DLD1 (cell line): ENCODE results near the gene GRPEL2.
"Not testable (repeated sequence)": the region's sequence is repeated elsewhere in the genome, so short reads cannot be mapped to it uniquely, and the experiment has no call there.

ENCODE experiments used
- in situ Hi-C: cut with HindIII; loops from 2 replicates; pipeline ENCODE4 v1.10.0; 2017; ENCODE audit warnings: low sequenced_read_pairs

GRPEL2 gene

DNA sequence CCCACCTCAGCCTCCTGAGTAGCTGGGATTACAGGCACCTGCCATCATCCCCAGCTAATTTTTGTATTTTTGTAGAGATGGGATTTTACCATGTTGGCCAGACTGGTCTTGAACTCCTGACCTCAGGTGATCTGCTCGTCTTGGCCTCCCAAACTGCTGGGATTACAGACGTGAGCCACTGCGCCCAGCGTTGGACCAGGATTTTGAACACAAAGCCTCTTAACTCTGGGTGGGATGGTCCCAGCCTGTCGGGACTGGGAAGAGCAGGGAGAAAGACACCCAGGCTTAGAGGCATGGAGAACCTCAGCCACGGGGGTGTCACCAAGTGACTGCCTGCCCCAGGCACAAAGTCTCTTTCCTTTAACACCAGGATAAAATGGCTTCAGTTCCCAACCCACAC lies 45.8 kb downstream of the GRPEL2 start:
- in situ Hi-C loops, result not testable (repeated sequence)

- in situ Hi-C loops, result no loop called here
Observed at GRCh38 chr5:149391524-149391923, 46.2 kb downstream of the GRPEL2 start.

- in situ Hi-C loops, result no loop called here
Observed at GRCh38 chr5:149392718-149393117, 47.4 kb downstream of the GRPEL2 start.

DNA sequence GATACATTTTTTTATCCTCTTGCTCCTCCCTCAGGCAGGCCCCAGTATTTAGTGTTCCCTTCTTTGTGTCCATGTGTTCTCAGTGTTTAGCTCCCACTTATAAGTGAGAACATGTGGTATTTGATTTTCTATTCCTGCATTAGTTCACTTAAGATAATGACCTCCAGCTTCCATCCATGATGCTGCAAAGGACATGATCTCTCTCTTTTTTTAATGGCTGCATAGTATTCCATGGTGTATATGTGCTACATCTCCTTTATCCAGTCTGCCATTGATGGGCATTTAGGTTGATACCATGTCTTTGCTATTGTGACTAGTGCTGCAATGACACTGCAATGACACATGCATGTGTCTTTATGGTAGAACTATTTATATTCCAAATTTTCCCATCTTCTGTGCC lies 49.7 kb downstream of the GRPEL2 start:
- in situ Hi-C loops, result not testable (repeated sequence)

GRCh38 chr5:149397530-149397929 lies 52.2 kb downstream of the GRPEL2 start:
- in situ Hi-C loops, result no loop called here

DNA sequence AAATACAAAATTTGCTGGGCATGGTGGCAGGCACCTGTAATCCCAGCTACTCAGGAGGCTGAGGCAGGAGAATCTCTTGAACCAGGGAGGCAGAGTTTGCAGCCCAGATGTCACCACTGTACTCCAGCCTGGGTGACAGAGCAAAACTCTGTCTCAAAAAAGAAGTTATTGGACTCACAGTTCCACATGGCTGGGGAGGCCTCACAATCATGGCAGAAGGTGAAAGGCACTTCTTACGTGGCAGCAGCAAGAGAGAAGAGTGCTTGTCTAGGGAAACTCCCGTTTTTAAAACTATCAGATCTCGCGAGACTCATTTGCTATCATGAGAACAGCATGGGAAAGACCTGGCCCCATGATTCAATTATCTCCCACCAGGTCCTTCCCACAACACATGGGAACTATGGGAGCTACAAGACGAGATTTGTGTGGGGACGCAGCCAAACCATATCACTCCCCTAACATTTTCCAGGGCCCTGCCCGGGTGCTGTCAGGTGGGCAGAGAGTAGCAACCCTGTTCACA lies 53.5 kb downstream of the GRPEL2 start:
- in situ Hi-C loops, result not testable (repeated sequence)

DNA sequence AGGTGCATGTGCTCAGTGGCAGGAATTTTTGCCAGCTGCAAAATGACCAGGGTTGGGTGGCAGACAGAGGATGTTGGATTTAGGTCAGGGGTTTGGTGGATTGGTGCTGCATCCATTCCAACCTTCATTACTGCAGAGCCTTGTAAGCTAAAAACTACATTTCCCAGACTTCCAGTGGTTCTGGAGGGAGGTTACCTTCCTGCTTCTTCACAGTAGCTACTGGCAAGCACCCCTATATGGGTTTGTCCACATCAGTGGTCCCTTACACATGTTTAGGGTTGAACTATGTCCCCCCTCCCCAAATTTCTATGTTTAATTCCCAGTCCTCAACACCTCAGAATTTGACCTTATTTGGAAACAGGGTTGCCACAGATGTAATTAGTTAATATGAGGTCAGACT lies 54.5 kb downstream of the GRPEL2 start:
- in situ Hi-C loops, result no loop called here

DNA sequence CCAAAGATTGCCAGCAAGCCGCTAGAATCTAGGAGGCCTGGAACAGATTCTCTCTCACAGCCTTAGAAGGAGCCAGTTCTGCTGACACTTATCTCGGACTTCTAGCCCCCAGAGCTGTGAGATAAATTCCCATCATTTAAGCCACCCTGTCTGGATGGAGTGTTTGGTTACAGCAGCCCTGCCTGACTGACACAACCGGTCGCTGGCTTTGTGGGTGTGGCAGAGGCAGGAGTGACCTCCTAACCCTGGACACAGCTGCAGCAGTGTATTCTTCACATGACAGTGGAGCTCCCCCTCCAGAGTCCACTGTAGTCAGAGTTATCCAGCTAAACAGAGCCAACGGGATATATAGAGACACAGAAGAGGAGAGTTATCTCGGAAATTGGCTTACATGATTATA lies 55.0 kb downstream of the GRPEL2 start:
- in situ Hi-C loops, result no loop called here

DNA sequence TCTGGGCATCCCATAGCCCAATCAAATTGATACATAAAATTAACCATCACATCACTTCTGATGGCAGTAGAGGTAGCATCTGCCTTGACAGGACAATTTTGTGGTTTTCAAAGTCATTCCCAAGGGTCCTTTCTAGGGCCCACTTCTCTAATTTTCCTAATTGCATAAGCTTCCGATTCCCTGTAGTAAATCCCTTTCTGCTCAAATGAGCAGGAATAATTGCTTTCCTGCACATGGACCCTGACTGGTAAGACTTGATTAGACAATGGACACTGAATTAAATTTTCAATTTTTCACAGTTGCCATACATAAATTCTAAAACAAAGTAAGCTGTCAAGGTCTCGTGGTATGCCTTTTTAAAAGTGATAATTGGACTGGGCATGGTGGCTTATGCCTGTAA lies 55.8 kb downstream of the GRPEL2 start:
- in situ Hi-C loops, result no loop called here

GRCh38 chr5:149402291-149402690 lies 57.0 kb downstream of the GRPEL2 start:
- in situ Hi-C loops, result no loop called here
